SK-N-SH treated with all-trans-retinoic acid at 6 μM for 48 hours (cell line): ENCODE results near the gene FBXL22.

Experiments used
- BACH2 ChIP-seq: fragments of 250-450 bp; sonication (Bioruptor Pico); IDR thresholded peaks from 2 replicates; pipeline ENCODE4 v1.9.0; 2021; ENCODE audit warnings: mild to moderate bottlenecking, borderline replicate concordance
- ESRRG ChIP-seq: fragments of 250-450 bp; sonication (Bioruptor Pico); IDR thresholded peaks from 2 replicates; pipeline ENCODE4 v1.6.1; 2021; ENCODE audit warnings: mild to moderate bottlenecking
- RARB ChIP-seq: fragments of 250-450 bp; sonication (Bioruptor Pico); IDR thresholded peaks from 2 replicates; pipeline ENCODE4 v1.8.0; 2021; ENCODE audit warnings: mild to moderate bottlenecking, moderate library complexity
- ZFP30 ChIP-seq: fragments of 450-650 bp; formaldehyde crosslinking; IDR thresholded peaks from 2 replicates; pipeline ENCODE4 v1.5.0; 2022; ENCODE audit warnings: mild to moderate bottlenecking, moderate library complexity
- TF ChIP-seq, protein P1 (sequence below): fragments of 250-450 bp; sonication (Bioruptor Pico); IDR thresholded peaks from 2 replicates; pipeline ENCODE4 v1.8.0; 2020; ENCODE audit warnings: mild to moderate bottlenecking, moderate library complexity, borderline replicate concordance

DNA sequence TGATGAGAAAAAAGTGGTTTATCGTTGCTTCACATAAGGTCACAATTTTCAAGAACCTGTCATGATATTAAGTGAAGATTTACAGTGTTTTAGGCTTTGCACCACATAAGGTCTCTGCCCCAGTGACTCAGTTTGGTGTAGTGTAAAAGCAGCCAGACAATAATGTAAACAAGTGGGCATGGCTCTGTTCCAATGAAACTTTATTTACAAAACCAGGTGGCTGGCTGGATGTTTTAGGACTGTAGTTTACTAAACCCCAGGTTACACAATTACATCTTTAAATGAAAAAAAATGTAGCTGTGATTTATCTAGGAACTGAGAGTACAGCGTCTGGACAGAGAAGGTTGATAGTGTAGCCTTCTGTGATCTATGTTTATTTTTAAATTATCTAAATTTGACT is 9.7 kb upstream of the FBXL22 start:
- TF ChIP-seq ESRRG (no peak), RARB (CRISPR knock-in tag) (no peak), BACH2 (CRISPR knock-in tag) (no peak), ZFP30 (no peak)
- TF ChIP-seq, protein P1, sequence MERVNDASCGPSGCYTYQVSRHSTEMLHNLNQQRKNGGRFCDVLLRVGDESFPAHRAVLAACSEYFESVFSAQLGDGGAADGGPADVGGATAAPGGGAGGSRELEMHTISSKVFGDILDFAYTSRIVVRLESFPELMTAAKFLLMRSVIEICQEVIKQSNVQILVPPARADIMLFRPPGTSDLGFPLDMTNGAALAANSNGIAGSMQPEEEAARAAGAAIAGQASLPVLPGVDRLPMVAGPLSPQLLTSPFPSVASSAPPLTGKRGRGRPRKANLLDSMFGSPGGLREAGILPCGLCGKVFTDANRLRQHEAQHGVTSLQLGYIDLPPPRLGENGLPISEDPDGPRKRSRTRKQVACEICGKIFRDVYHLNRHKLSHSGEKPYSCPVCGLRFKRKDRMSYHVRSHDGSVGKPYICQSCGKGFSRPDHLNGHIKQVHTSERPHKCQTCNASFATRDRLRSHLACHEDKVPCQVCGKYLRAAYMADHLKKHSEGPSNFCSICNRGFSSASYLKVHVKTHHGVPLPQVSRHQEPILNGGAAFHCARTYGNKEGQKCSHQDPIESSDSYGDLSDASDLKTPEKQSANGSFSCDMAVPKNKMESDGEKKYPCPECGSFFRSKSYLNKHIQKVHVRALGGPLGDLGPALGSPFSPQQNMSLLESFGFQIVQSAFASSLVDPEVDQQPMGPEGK (CRISPR knock-in tag): no peak
